H9 (cell line): Measurements from ENCODE around the gene LXN. TPM values are rescaled to one million over a fixed set of nuclear protein-coding genes. Genes with fewer than 3 reads are reported as not detected.

Source experiments
- DNase-seq: peaks from one replicate; pipeline ENCODE4 v3.0.0-alpha.2; 2017
- H2AFZ ChIP-seq: one replicate; pipeline ENCODE4 v1.6.1; 2013; ENCODE audit warnings: mild to moderate bottlenecking, low read length, control low read depth, moderate library complexity
- H2AK5ac ChIP-seq: 2 replicates; pipeline ENCODE4 v1.6.1; 2013; ENCODE audit warnings: low read length, control low read depth, mixed read lengths; ENCODE audit not compliant: insufficient read length
- H2BK120ac ChIP-seq: one replicate; pipeline ENCODE4 v1.6.1; 2013; ENCODE audit warnings: low read depth, mild to moderate bottlenecking, low read length, control low read depth, inconsistent platforms; ENCODE audit not compliant: poor library complexity, severe bottlenecking
- H2BK12ac ChIP-seq: 2 replicates; pipeline ENCODE4 v1.6.1; 2013; ENCODE audit warnings: low read length, control low read depth, mixed read lengths, low read depth; ENCODE audit not compliant: insufficient read length
- H2BK15ac ChIP-seq: 2 replicates; pipeline ENCODE4 v1.6.1; 2013; ENCODE audit warnings: low read depth, low read length, control low read depth
- H2BK20ac ChIP-seq: one replicate; pipeline ENCODE4 v1.6.1; 2013; ENCODE audit warnings: low read depth, mild to moderate bottlenecking, low read length, control low read depth, inconsistent platforms; ENCODE audit not compliant: poor library complexity, severe bottlenecking
- H2BK5ac ChIP-seq: 2 replicates; pipeline ENCODE4 v1.6.1; 2013; ENCODE audit warnings: low read length, control low read depth, mixed read lengths; ENCODE audit not compliant: insufficient read length
- H3K14ac ChIP-seq: 2 replicates; pipeline ENCODE4 v1.6.1; 2013; ENCODE audit warnings: low read length, control low read depth; ENCODE audit not compliant: insufficient read depth
- H3K18ac ChIP-seq: 2 replicates; pipeline ENCODE4 v1.6.1; 2013; ENCODE audit warnings: low read depth, mild to moderate bottlenecking, mixed read lengths, low read length, control low read depth; ENCODE audit not compliant: insufficient read length
- H3K23ac ChIP-seq: 2 replicates; pipeline ENCODE4 v1.6.1; 2013; ENCODE audit warnings: low read length, control low read depth, mixed read lengths, low read depth; ENCODE audit not compliant: insufficient read length
- H3K23me2 ChIP-seq: 2 replicates; pipeline ENCODE4 v1.6.1; 2013; ENCODE audit warnings: low read depth, mild to moderate bottlenecking, mixed read lengths, low read length, control low read depth; ENCODE audit not compliant: insufficient read length, poor library complexity, severe bottlenecking
- H3K27ac ChIP-seq: 2 replicates; pipeline ENCODE4 v1.5.1; 2013; ENCODE audit warnings: low read length, control low read depth, mixed read lengths, low read depth; ENCODE audit not compliant: insufficient read length
- H3K27me3 ChIP-seq: 2 replicates; pipeline ENCODE4 v1.6.1; 2013; ENCODE audit warnings: low read length, control low read depth, inconsistent platforms; ENCODE audit not compliant: insufficient read depth
- H3K4ac ChIP-seq: 2 replicates; pipeline ENCODE4 v1.6.1; 2013; ENCODE audit warnings: low read depth, mild to moderate bottlenecking, control low read depth, inconsistent platforms, low read length, moderate library complexity
- H3K4me1 ChIP-seq: 2 replicates; pipeline ENCODE4 v1.6.1; 2013; ENCODE audit warnings: low read length, control low read depth, inconsistent platforms; ENCODE audit not compliant: insufficient read depth
- H3K4me2 ChIP-seq: 2 replicates; pipeline ENCODE4 v1.6.1; 2013; ENCODE audit warnings: low read length, control low read depth, mixed read lengths; ENCODE audit not compliant: insufficient read length, insufficient read depth
- H3K56ac ChIP-seq: 2 replicates; pipeline ENCODE4 v1.6.1; 2013; ENCODE audit warnings: low read depth, mild to moderate bottlenecking, mixed read lengths, low read length, control low read depth; ENCODE audit not compliant: insufficient read length
- H3K79me1 ChIP-seq: 2 replicates; pipeline ENCODE4 v1.6.1; 2013; ENCODE audit warnings: low read depth, mild to moderate bottlenecking, moderate library complexity, low read length, control low read depth, inconsistent platforms; ENCODE audit not compliant: insufficient read depth, poor library complexity, severe bottlenecking
- H3K79me2 ChIP-seq: 2 replicates; pipeline ENCODE4 v1.6.1; 2013; ENCODE audit warnings: low read length, control low read depth, inconsistent platforms; ENCODE audit not compliant: insufficient read depth
- H3K9ac ChIP-seq: 2 replicates; pipeline ENCODE4 v1.6.1; 2013; ENCODE audit warnings: low read length, control low read depth, mixed read lengths; ENCODE audit not compliant: insufficient read length; ENCODE audit errors: extremely low read depth
- H3K9me3 ChIP-seq: one replicate; pipeline ENCODE4 v1.6.1; 2013; ENCODE audit warnings: low read depth, low read length, inconsistent platforms; ENCODE audit not compliant: control insufficient read depth
- H3T11ph ChIP-seq: one replicate; pipeline ENCODE4 v1.6.1; 2013; ENCODE audit warnings: mild to moderate bottlenecking, low read length, control low read depth, inconsistent platforms
- H4K20me1 ChIP-seq: one replicate; pipeline ENCODE4 v1.6.1; 2013; ENCODE audit not compliant: control insufficient read depth, insufficient read length, insufficient read depth
- H4K5ac ChIP-seq: 2 replicates; pipeline ENCODE4 v1.6.1; 2013; ENCODE audit warnings: low read depth, mild to moderate bottlenecking, mixed read lengths, low read length, control low read depth; ENCODE audit not compliant: insufficient read length
- H4K8ac ChIP-seq: replicated peaks from 2 replicates; pipeline ENCODE4 v1.6.1; 2013; ENCODE audit warnings: low read length, control low read depth, mixed read lengths, low read depth; ENCODE audit not compliant: insufficient read length
- H4K91ac ChIP-seq: 2 replicates; pipeline ENCODE4 v1.6.1; 2013; ENCODE audit warnings: low read depth, mild to moderate bottlenecking, moderate library complexity, mixed read lengths, low read length, control low read depth; ENCODE audit not compliant: insufficient read length
- H3K27ac Mint-ChIP-seq, 3 experiments: 2 replicates in 2 of 3; 3 replicates in 1 of 3; pipeline ENCODE4 v1.8.0; 2020 to 2021; ENCODE audit warnings: mixed read lengths in 3 of 3, mild to moderate bottlenecking in 1 of 3, moderate library complexity in 1 of 3
- H3K27me3 Mint-ChIP-seq: 2 replicates; pipeline ENCODE4 v1.8.0; 2021; ENCODE audit warnings: low read depth, mild to moderate bottlenecking, moderate library complexity, mixed read lengths
- H3K36me3 Mint-ChIP-seq, 3 experiments: 2 replicates in 2 of 3; 3 replicates in 1 of 3; pipeline ENCODE4 v1.8.0; 2020 to 2021; ENCODE audit warnings: low read depth in 3 of 3, mixed read lengths in 3 of 3; ENCODE audit not compliant: insufficient read depth in 1 of 3
- H3K4me1 Mint-ChIP-seq, 2 experiments: 2 replicates each; pipeline ENCODE4 v1.8.0; 2020; ENCODE audit warnings: mixed read lengths in 2 of 2
- H3K4me3 Mint-ChIP-seq, 2 experiments: 2 replicates in 1 of 2; 3 replicates in 1 of 2; pipeline ENCODE4 v1.8.0; 2020 to 2021; ENCODE audit warnings: mild to moderate bottlenecking in 2 of 2, mixed read lengths in 2 of 2, moderate library complexity in 1 of 2
- H3K9me3 Mint-ChIP-seq, 2 experiments: 2 replicates in 1 of 2; 3 replicates in 1 of 2; pipeline ENCODE4 v1.8.0; 2020; ENCODE audit warnings: mild to moderate bottlenecking in 2 of 2, mixed read lengths in 2 of 2, moderate library complexity in 1 of 2
- CTCF ChIP-seq: fragments of 200-600 bp; sonication (generic); conservative IDR thresholded peaks from 3 replicates; pipeline ENCODE4 v1.8.0; 2021; ENCODE audit warnings: antibody characterized with exemption, mild to moderate bottlenecking
- WGBS: extraction: QIAGEN DNeasy Blood & Tissue Kit; methylation state at CpG from one replicate; pipeline ENCODE4 v1.1.7; 2013; ENCODE audit warnings: missing lambda C conversion rate, low lambda C conversion rate, mixed read lengths; ENCODE audit not compliant: insufficient read length; ENCODE audit errors: extremely low coverage; 5-methylcytosine and 5-hydroxymethylcytosine counted together
- total RNA-seq: library from RNA; stranded (reverse); gene quantifications from 2 replicates; pipeline ENCODE4 v1.2.1, GENCODE V29; 2021

LXN gene
- total RNA-seq, 1 experiment from 2014 or later, result 6.7 TPM

DNA sequence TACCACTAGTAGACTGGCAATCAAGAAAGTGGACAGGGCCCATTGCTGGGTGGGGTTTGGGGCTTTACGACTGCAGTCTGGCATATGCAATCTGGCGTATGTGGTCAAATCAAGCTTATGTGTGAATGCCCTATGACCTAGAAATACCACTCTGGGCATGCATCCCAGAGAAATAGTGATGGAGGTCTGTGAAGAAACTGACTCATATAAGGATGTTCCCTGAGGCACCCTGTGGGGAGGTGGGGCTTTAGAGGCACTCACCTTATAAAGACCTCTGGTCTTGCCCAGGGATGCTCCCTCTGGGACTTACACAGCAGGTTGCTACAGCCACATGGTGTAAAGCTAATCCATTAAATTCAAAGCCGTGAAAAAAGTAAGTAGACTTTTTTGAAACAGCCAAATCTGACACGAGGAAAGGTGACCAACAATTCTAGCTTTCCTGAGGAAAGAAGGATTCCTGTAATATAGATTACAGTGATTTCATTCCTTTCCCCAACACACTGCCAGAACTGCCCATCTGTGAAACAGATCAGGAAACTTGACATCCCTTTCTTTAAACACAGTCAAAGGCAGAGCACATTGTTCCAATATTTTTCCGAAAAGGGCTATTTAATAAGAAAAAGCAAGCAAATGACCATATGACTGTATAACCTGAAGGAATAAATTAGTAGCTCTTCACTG is 46.2 kb upstream of the LXN start:
- Histone ChIP-seq H3K79me1 (no peaks in the 10 kb centered on the region), H3K4me2 (no peak overlapping the region), H3K9ac (no peak overlapping the region), H4K8ac (no peak overlapping the region), H2BK12ac (no peak overlapping the region), H4K20me1 (no peaks in the 10 kb centered on the region), H3K18ac (no peak overlapping the region), H3K4me1 (no peaks in the 10 kb centered on the region), H3K23ac (no peak overlapping the region), H2AK5ac (no peak overlapping the region), H2AFZ (no peak overlapping the region), H3T11ph (no peak overlapping the region), H2BK5ac (no peak overlapping the region), H3K56ac (no peak overlapping the region), H2BK20ac (no peak overlapping the region), H4K91ac (no peak overlapping the region), H4K5ac (no peak overlapping the region), H3K23me2 (no peaks in the 10 kb centered on the region), H3K14ac (no peak overlapping the region), H3K27me3 (no peaks in the 10 kb centered on the region), H3K27ac (no peak overlapping the region), H3K9me3 (no peaks in the 10 kb centered on the region), H2BK120ac (no peak overlapping the region), H3K4ac (no peak overlapping the region), H3K79me2 (no peaks in the 10 kb centered on the region), H2BK15ac (no peak overlapping the region)
- no peak for TF ChIP-seq CTCF
- DNase-seq, result no peak
- Mint-ChIP-seq H3K9me3 (no peaks in the 10 kb centered on the region), H3K4me1 (peaks cover 0 to 5% of the 10 kb centered on the region in 2 experiments; a peak in 2 of 4 replicates), H3K4me3 (no peak overlapping the region), H3K27ac (no peak overlapping the region; a peak in 1 of 7 replicates), H3K27me3 (no peaks in the 10 kb centered on the region), H3K36me3 (peaks cover 2 to 10% (median 9%) of the 10 kb centered on the region in 3 experiments)
- no CpG with 5 or more reads among the region's 5 CpGs for WGBS
